Measurements from ENCODE around the gene SIN3B.

DNA sequence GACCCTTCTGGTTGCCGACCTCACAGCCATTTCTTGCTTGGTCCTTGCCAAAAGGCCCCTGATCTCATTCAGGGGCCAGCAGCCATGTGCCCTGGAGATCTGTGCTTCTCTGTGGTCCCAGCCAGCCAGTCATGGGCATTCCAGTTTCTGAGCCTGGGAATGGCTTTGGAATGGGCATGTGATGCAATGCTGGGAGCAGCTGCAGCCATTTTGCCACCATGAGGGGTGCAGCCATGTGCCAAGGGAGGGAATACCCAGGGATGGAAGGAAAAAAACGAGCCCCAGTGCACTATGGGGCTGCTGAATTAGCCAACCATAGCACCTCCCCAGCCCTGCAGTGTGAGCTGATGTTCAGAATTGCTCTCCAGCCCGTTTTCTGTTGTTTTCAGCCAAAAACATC is 85.9 kb downstream of the SIN3B start:
- TF ChIP-seq, protein P1, sequence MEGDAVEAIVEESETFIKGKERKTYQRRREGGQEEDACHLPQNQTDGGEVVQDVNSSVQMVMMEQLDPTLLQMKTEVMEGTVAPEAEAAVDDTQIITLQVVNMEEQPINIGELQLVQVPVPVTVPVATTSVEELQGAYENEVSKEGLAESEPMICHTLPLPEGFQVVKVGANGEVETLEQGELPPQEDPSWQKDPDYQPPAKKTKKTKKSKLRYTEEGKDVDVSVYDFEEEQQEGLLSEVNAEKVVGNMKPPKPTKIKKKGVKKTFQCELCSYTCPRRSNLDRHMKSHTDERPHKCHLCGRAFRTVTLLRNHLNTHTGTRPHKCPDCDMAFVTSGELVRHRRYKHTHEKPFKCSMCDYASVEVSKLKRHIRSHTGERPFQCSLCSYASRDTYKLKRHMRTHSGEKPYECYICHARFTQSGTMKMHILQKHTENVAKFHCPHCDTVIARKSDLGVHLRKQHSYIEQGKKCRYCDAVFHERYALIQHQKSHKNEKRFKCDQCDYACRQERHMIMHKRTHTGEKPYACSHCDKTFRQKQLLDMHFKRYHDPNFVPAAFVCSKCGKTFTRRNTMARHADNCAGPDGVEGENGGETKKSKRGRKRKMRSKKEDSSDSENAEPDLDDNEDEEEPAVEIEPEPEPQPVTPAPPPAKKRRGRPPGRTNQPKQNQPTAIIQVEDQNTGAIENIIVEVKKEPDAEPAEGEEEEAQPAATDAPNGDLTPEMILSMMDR (IDR thresholded peaks at IDR 0.05): no peak
- no peak for TF ChIP-seq NPAS2 (CRISPR knock-in tag; IDR thresholded peaks at IDR 0.05; ENCODE audit: borderline replicate concordance)
- TF ChIP-seq, protein P2, sequence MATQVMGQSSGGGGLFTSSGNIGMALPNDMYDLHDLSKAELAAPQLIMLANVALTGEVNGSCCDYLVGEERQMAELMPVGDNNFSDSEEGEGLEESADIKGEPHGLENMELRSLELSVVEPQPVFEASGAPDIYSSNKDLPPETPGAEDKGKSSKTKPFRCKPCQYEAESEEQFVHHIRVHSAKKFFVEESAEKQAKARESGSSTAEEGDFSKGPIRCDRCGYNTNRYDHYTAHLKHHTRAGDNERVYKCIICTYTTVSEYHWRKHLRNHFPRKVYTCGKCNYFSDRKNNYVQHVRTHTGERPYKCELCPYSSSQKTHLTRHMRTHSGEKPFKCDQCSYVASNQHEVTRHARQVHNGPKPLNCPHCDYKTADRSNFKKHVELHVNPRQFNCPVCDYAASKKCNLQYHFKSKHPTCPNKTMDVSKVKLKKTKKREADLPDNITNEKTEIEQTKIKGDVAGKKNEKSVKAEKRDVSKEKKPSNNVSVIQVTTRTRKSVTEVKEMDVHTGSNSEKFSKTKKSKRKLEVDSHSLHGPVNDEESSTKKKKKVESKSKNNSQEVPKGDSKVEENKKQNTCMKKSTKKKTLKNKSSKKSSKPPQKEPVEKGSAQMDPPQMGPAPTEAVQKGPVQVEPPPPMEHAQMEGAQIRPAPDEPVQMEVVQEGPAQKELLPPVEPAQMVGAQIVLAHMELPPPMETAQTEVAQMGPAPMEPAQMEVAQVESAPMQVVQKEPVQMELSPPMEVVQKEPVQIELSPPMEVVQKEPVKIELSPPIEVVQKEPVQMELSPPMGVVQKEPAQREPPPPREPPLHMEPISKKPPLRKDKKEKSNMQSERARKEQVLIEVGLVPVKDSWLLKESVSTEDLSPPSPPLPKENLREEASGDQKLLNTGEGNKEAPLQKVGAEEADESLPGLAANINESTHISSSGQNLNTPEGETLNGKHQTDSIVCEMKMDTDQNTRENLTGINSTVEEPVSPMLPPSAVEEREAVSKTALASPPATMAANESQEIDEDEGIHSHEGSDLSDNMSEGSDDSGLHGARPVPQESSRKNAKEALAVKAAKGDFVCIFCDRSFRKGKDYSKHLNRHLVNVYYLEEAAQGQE (IDR thresholded peaks at IDR 0.05): no peak
- no peak for TF ChIP-seq SMC3 (IDR thresholded peaks at IDR 0.05)
- no peak for TF ChIP-seq NR3C1 (IDR thresholded peaks at IDR 0.05)
- no peak for TF ChIP-seq MAFK (IDR thresholded peaks at IDR 0.05; ENCODE audit: partially characterized antibody)
- no peak for TF ChIP-seq CHD4 (IDR thresholded peaks at IDR 0.05; ENCODE audit: borderline replicate concordance)
- TF ChIP-seq RFX5 (IDR thresholded peaks at IDR 0.05): no peak
- TF ChIP-seq, protein P3, sequence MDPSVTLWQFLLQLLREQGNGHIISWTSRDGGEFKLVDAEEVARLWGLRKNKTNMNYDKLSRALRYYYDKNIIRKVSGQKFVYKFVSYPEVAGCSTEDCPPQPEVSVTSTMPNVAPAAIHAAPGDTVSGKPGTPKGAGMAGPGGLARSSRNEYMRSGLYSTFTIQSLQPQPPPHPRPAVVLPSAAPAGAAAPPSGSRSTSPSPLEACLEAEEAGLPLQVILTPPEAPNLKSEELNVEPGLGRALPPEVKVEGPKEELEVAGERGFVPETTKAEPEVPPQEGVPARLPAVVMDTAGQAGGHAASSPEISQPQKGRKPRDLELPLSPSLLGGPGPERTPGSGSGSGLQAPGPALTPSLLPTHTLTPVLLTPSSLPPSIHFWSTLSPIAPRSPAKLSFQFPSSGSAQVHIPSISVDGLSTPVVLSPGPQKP (IDR thresholded peaks at IDR 0.05; ENCODE audit: low read depth, low read length): no peak
- TF ChIP-seq, protein P4, sequence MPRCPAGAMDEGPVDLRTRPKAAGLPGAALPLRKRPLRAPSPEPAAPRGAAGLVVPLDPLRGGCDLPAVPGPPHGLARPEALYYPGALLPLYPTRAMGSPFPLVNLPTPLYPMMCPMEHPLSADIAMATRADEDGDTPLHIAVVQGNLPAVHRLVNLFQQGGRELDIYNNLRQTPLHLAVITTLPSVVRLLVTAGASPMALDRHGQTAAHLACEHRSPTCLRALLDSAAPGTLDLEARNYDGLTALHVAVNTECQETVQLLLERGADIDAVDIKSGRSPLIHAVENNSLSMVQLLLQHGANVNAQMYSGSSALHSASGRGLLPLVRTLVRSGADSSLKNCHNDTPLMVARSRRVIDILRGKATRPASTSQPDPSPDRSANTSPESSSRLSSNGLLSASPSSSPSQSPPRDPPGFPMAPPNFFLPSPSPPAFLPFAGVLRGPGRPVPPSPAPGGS (IDR thresholded peaks at IDR 0.05): no peak
- no peak for TF ChIP-seq ZSCAN20 (CRISPR knock-in tag; IDR thresholded peaks at IDR 0.05)
- TF ChIP-seq SREBF2 (IDR thresholded peaks at IDR 0.05): no peak
